CD4-positive, alpha-beta T cell (primary cell): Measurements from ENCODE around the gene APOLD1. TPM values are rescaled to one million over a fixed set of nuclear protein-coding genes. Genes with fewer than 3 reads are reported as not detected.

Experiments used
- ATAC-seq: fragments of 200-7000 bp; cut with Tn5 transposase; one replicate; pipeline ENCODE4 v1.10.0; 2022; ENCODE audit warnings: mild to moderate bottlenecking; ENCODE audit not compliant: poor library complexity
- CTCF ChIA-PET: fragments of 350-600 bp; sonication (Branson Sonifier 250); formaldehyde crosslinking; loops from one replicate; lab custom pipeline; 2021; ENCODE audit warnings: antibody characterized with exemption, inconsistent platforms; lab: Charles Lee
- POLR2A ChIA-PET: fragments of 350-600 bp; sonication (Branson Sonifier 250); formaldehyde crosslinking; loops from one replicate; lab custom pipeline; 2021; ENCODE audit warnings: antibody characterized with exemption, inconsistent platforms; lab: Charles Lee
- DNase-seq, 14 experiments: peaks; one replicate each; pipeline ENCODE4 v3.0.0-alpha.2; 2013 to 2020; ENCODE audit warnings: mixed read lengths in 2 of 14
- H3K27ac ChIP-seq, 2 donors: one replicate each; pipeline versions ENCODE4 v1.5.1 to v1.7.0; 2013; ENCODE audit warnings: low read length in 2 of 2, low read depth in 1 of 2, mild to moderate bottlenecking in 1 of 2
- H3K27me3 ChIP-seq, 2 experiments: 1 replicate in 1 of 2; 2 replicates in 1 of 2; pipeline versions ENCODE4 v1.6.1 to v1.7.0; 2013; ENCODE audit warnings: low read length in 2 of 2, control low read depth in 1 of 2, mild to moderate bottlenecking in 1 of 2, moderate library complexity in 1 of 2; ENCODE audit not compliant: insufficient read depth in 2 of 2, control insufficient read depth in 1 of 2
- H3K36me3 ChIP-seq: one replicate; pipeline ENCODE4 v1.6.1; 2013; ENCODE audit warnings: low read length, control low read depth; ENCODE audit not compliant: insufficient read depth
- H3K4me1 ChIP-seq: one replicate; pipeline ENCODE4 v1.6.1; 2013; ENCODE audit warnings: low read length, control low read depth; ENCODE audit not compliant: insufficient read depth
- H3K4me3 ChIP-seq: one replicate; pipeline ENCODE4 v1.5.1; 2013; ENCODE audit warnings: mild to moderate bottlenecking, low read length, moderate library complexity
- H3K9me3 ChIP-seq, 2 experiments: 1 replicate in 1 of 2; 2 replicates in 1 of 2; pipeline versions ENCODE4 v1.6.1 to v1.7.0; 2013; ENCODE audit warnings: low read length in 2 of 2, mild to moderate bottlenecking in 2 of 2, control low read depth in 1 of 2, moderate library complexity in 1 of 2; ENCODE audit not compliant: control insufficient read depth in 1 of 2, insufficient read depth in 1 of 2
- H3K27ac Mint-ChIP-seq: one replicate; pipeline ENCODE4 v1.8.0; 2020; ENCODE audit warnings: mixed read lengths
- H3K27me3 Mint-ChIP-seq: one replicate; pipeline ENCODE4 v1.8.0; 2021; ENCODE audit warnings: mixed read lengths
- H3K36me3 Mint-ChIP-seq: one replicate; pipeline ENCODE4 v1.8.0; 2021; ENCODE audit warnings: low read depth, mixed read lengths
- H3K4me1 Mint-ChIP-seq: one replicate; pipeline ENCODE4 v1.8.0; 2021; ENCODE audit warnings: low read depth, mixed read lengths
- H3K4me3 Mint-ChIP-seq: one replicate; pipeline ENCODE4 v1.8.0; 2020; ENCODE audit warnings: mild to moderate bottlenecking, mixed read lengths
- H3K9me3 Mint-ChIP-seq: one replicate; pipeline ENCODE4 v1.8.0; 2020; ENCODE audit warnings: mixed read lengths
- intact Hi-C, 2 experiments: fragments of 100-400 bp; cut with DNase I in 1 of 2; cut with micrococcal nuclease in 1 of 2; formaldehyde crosslinking; loops; one replicate each; pipeline versions ENCODE4 v1.15.1 to v1.9.0; 2023 to 2025; cut with DNase I, micrococcal nuclease
- total RNA-seq, 174 experiments: library from RNA in 2 of 174; stranded (reverse) in 2 of 174; gene quantifications; one replicate each; pipeline ENCODE4 v1.2.3 and lab custom pipeline; 2021 to 2026
- TF ChIP-seq, protein P1 (sequence below): fragments of 200-600 bp; IDR thresholded peaks from one replicate; pipeline ENCODE4 v1.8.0; 2022; ENCODE audit warnings: antibody characterized with exemption, mild to moderate bottlenecking

APOLD1 gene
- total RNA-seq, 2 experiments from 2014 or later: 1.8 to 3.4 TPM

DNA sequence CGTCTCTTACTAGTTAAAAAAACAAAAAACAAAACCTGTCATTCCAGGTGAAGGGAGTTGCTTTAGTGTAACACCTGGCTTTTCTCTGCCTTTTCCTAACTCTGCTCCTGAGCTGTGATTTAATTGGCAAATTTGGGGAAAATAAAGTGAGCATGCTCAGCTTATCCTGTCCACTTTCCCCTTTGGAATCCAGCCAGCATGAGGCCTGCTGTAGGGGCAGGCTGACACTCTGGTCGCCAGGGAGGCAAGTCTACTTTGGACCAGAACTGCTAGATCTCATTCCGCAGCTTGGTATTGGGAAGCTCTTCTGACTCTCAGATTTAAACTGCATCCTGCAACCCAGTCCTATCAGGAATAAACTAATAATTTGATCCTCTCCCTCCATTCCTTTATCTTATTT lies 38.2 kb upstream of the APOLD1 start:
- H3K4me1 ChIP-seq: peaks cover 2% of the 10 kb centered on the region
- intact Hi-C loops: no loop called here
- DNase-seq: no peak
- H3K27ac Mint-ChIP-seq: no peak overlapping the region
- H3K36me3 ChIP-seq: no peaks in the 10 kb centered on the region
- peaks cover 7% of the 10 kb centered on the region for H3K4me1 Mint-ChIP-seq
- no peaks in the 10 kb centered on the region for H3K27me3 ChIP-seq
- no peaks in the 10 kb centered on the region for H3K9me3 Mint-ChIP-seq
- ChIA-PET POLR2A (no interaction called here), CTCF (no interaction called here)
- H3K27me3 Mint-ChIP-seq: no peaks in the 10 kb centered on the region
- TF ChIP-seq, protein P1, sequence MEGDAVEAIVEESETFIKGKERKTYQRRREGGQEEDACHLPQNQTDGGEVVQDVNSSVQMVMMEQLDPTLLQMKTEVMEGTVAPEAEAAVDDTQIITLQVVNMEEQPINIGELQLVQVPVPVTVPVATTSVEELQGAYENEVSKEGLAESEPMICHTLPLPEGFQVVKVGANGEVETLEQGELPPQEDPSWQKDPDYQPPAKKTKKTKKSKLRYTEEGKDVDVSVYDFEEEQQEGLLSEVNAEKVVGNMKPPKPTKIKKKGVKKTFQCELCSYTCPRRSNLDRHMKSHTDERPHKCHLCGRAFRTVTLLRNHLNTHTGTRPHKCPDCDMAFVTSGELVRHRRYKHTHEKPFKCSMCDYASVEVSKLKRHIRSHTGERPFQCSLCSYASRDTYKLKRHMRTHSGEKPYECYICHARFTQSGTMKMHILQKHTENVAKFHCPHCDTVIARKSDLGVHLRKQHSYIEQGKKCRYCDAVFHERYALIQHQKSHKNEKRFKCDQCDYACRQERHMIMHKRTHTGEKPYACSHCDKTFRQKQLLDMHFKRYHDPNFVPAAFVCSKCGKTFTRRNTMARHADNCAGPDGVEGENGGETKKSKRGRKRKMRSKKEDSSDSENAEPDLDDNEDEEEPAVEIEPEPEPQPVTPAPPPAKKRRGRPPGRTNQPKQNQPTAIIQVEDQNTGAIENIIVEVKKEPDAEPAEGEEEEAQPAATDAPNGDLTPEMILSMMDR: no peak
- no peak overlapping the region for H3K27ac ChIP-seq
- peaks cover 5% of the 10 kb centered on the region for H3K36me3 Mint-ChIP-seq
- ATAC-seq: no peak
- no peaks in the 10 kb centered on the region for H3K9me3 ChIP-seq
- H3K4me3 Mint-ChIP-seq: no peak overlapping the region
- no peak overlapping the region for H3K4me3 ChIP-seq

DNA sequence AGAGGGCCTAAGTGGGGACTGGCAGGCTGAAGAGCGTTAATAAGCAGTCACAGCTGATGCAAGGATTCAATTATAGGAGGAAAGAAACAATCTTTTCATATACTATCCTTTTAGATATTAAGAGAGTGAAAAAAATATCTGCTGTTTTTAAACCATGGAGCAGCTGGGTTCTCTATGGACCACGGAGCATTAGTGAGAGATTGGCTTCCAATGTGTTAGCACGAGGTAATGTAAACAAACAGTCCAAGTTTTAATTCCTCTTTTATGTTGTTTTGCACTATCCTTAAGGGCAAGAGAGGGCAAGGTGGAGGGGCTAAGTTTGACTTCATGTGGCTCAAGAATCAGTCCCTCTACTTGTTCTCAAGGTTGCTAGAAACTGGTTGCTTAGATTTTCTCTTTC lies 37.4 kb upstream of the APOLD1 start:
- ChIA-PET POLR2A (no interaction called here), CTCF (no interaction called here)
- H3K9me3 ChIP-seq: no peaks in the 10 kb centered on the region
- no peaks in the 10 kb centered on the region for H3K4me1 ChIP-seq
- Mint-ChIP-seq H3K27me3 (no peaks in the 10 kb centered on the region), H3K9me3 (no peaks in the 10 kb centered on the region), H3K4me3 (no peak overlapping the region), H3K27ac (no peak overlapping the region), H3K4me1 (peaks cover 7% of the 10 kb centered on the region), H3K36me3 (peaks cover 2% of the 10 kb centered on the region)
- TF ChIP-seq, protein P1: no peak
- no peak overlapping the region for H3K4me3 ChIP-seq
- ATAC-seq (no peak), DNase-seq (no peak)
- no peaks in the 10 kb centered on the region for H3K36me3 ChIP-seq
- H3K27ac ChIP-seq: no peak overlapping the region
- intact Hi-C loops: no loop called here
- no peaks in the 10 kb centered on the region for H3K27me3 ChIP-seq

DNA sequence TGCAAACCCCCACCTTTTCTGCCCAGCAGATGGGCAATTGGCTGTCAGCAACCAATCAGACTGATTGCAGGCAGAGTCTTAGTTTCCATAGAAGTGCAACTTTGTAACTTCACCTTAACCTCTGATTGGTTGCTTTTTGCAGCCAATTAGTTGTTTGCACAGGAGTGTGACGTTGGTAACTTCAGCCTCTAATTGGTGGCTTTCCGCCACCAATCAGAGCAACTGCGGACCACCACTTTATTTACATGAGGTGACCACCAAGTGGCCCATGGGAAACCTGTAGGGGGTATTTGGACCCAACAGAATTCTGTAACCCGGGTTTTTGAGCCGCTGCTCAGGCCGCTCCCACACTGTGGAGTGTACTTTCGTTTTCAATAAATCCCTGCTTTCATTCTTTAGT lies 36.0 kb upstream of the APOLD1 start:
- Mint-ChIP-seq H3K9me3 (no peaks in the 10 kb centered on the region), H3K4me3 (no peak overlapping the region), H3K27me3 (no peaks in the 10 kb centered on the region), H3K36me3 (no peaks in the 10 kb centered on the region), H3K27ac (no peak overlapping the region), H3K4me1 (peaks cover 7% of the 10 kb centered on the region)
- Histone ChIP-seq H3K9me3 (no peaks in the 10 kb centered on the region), H3K36me3 (no peaks in the 10 kb centered on the region), H3K27me3 (no peaks in the 10 kb centered on the region), H3K27ac (no peak overlapping the region), H3K4me3 (no peak overlapping the region), H3K4me1 (no peaks in the 10 kb centered on the region)
- POLR2A ChIA-PET: no interaction called here
- DNase-seq (no peak), ATAC-seq (no peak)
- CTCF ChIA-PET: no interaction called here
- intact Hi-C loops: no loop called here
- TF ChIP-seq, protein P1: no peak
